Ishikawa (cell line): Measurements from ENCODE around the gene MAD1L1.

ENCODE experiments used
- MAX ChIP-seq: IDR thresholded peaks from 2 replicates; pipeline ENCODE4 v1.6.1; 2012
- RAD21 ChIP-seq: IDR thresholded peaks from 2 replicates; pipeline ENCODE4 v1.6.1; 2012; ENCODE audit warnings: low read depth

- TF ChIP-seq RAD21: no peak
- TF ChIP-seq MAX: no peak
These were observed 382.4 kb downstream of the MAD1L1 start for GRCh38 chr7:1850111-1850975.
